Astrocyte (in vitro differentiated cells and primary cell): ENCODE measurements around the gene ENOX1. TPM values are rescaled to one million over a fixed set of nuclear protein-coding genes. Genes with fewer than 3 reads are reported as not detected.
A peak's percentile ranks its signal among the peaks of the same experiment; 100 is the strongest.

Experiments
- DNase-seq: peaks from one replicate; pipeline ENCODE4 v3.0.0-alpha.2; 2010; ENCODE audit warnings: low read depth
- FAIRE-seq: peaks from 2 replicates; lab custom pipeline; 2011; peaks lifted over from hg19 to GRCh38; lab: Jason Lieb, UNC
- H2AFZ ChIP-seq: 2 replicates; pipeline ENCODE4 v1.6.0; 2012; ENCODE audit warnings: low read depth, low read length, inconsistent platforms
- H3K27ac ChIP-seq: 2 replicates; pipeline ENCODE4 v1.5.1; 2011; ENCODE audit warnings: low read depth, low read length, inconsistent platforms
- H3K27me3 ChIP-seq: 2 replicates; pipeline ENCODE4 v1.6.0; 2011; ENCODE audit warnings: low read length, inconsistent platforms; ENCODE audit not compliant: insufficient read depth
- H3K36me3 ChIP-seq: 2 replicates; pipeline ENCODE4 v1.5.1; 2011; ENCODE audit warnings: low read length, inconsistent platforms; ENCODE audit not compliant: insufficient read depth
- H3K4me1 ChIP-seq: 2 replicates; pipeline ENCODE4 v1.5.1; 2011; ENCODE audit warnings: low read length, inconsistent platforms; ENCODE audit not compliant: insufficient read depth
- H3K4me2 ChIP-seq: 2 replicates; pipeline ENCODE4 v1.6.0; 2012; ENCODE audit warnings: low read length, inconsistent platforms
- H3K4me3 ChIP-seq: 2 replicates; pipeline ENCODE4 v1.5.1; 2011; ENCODE audit warnings: low read depth, mild to moderate bottlenecking, low read length, inconsistent platforms; ENCODE audit not compliant: insufficient read depth
- H3K79me2 ChIP-seq: 2 replicates; pipeline ENCODE4 v1.6.0; 2012; ENCODE audit warnings: mild to moderate bottlenecking, low read length, inconsistent platforms; ENCODE audit not compliant: insufficient read depth
- H3K9ac ChIP-seq: 2 replicates; pipeline ENCODE4 v1.6.0; 2012; ENCODE audit warnings: mild to moderate bottlenecking, low read length, inconsistent platforms
- H3K9me3 ChIP-seq: 2 replicates; pipeline ENCODE4 v1.5.1; 2012; ENCODE audit warnings: low read depth, mild to moderate bottlenecking, low read length, inconsistent platforms; ENCODE audit not compliant: insufficient read depth
- H4K20me1 ChIP-seq: 2 replicates; pipeline ENCODE4 v1.6.0; 2012; ENCODE audit warnings: low read length, inconsistent platforms; ENCODE audit not compliant: insufficient read depth
- H3K27ac Mint-ChIP-seq: one replicate; pipeline ENCODE4 v1.8.0; 2021; ENCODE audit warnings: mild to moderate bottlenecking, mixed read lengths; ENCODE audit not compliant: unreplicated experiment
- H3K27me3 Mint-ChIP-seq: one replicate; pipeline ENCODE4 v1.8.0; 2021; ENCODE audit warnings: low read depth, mixed read lengths; ENCODE audit not compliant: unreplicated experiment
- H3K36me3 Mint-ChIP-seq: one replicate; pipeline ENCODE4 v1.8.0; 2021; ENCODE audit warnings: low read depth, mixed read lengths; ENCODE audit not compliant: unreplicated experiment
- H3K4me1 Mint-ChIP-seq: one replicate; pipeline ENCODE4 v1.8.0; 2021; ENCODE audit warnings: low read depth, mixed read lengths; ENCODE audit not compliant: unreplicated experiment
- H3K4me3 Mint-ChIP-seq: one replicate; pipeline ENCODE4 v1.8.0; 2021; ENCODE audit warnings: mild to moderate bottlenecking, moderate library complexity, mixed read lengths; ENCODE audit not compliant: unreplicated experiment
- H3K9me3 Mint-ChIP-seq: one replicate; pipeline ENCODE4 v1.8.0; 2021; ENCODE audit warnings: mild to moderate bottlenecking, mixed read lengths; ENCODE audit not compliant: unreplicated experiment
- CTCF ChIP-seq: IDR thresholded peaks from 2 replicates; pipeline ENCODE4 v1.5.1; 2011; ENCODE audit warnings: low read depth, mild to moderate bottlenecking, inconsistent platforms, low read length, moderate library complexity; ENCODE audit not compliant: insufficient read depth
- EZH2 ChIP-seq: IDR thresholded peaks from 2 replicates; pipeline ENCODE4 v1.6.1; 2012; ENCODE audit warnings: mild to moderate bottlenecking, low read length, inconsistent platforms; ENCODE audit not compliant: insufficient read depth
- total RNA-seq: library from RNA; stranded (reverse); gene quantifications from 2 replicates; pipeline ENCODE4 v1.2.1, GENCODE V29; 2021

The ENOX1 gene
- total RNA-seq, 1 donor from 2014 or later: 2.3 TPM

DNA sequence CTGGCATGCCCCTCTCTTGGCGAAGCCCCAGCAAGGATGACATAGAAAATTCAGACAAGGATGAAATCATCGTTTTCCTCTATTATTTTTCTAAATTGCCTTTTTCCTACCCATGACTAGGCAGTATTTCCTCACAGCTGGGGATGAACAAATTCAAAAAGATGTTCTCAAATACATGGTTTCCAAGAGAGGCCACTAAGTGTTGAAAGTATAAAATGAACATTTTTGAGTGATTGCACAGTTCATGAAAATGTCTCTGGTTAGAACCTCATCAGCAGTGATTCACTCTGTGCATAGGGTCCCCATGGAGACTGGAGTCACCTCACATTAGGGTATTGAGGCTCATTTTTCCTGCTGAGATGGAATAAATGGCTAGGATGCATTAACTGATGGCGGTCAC is 389.7 kb downstream of the ENOX1 start:
- H4K20me1 ChIP-seq: no peaks in the 10 kb centered on the region
- peaks cover 3% of the 10 kb centered on the region for H3K4me1 ChIP-seq
- H3K36me3 Mint-ChIP-seq: no peaks in the 10 kb centered on the region
- H3K4me3 Mint-ChIP-seq: no peak overlapping the region
- no peaks in the 10 kb centered on the region for H3K79me2 ChIP-seq
- peak; percentile 9 for DNase-seq
- H3K4me1 Mint-ChIP-seq: no peaks in the 10 kb centered on the region
- H3K27me3 Mint-ChIP-seq: peaks cover 2% of the 10 kb centered on the region
- peak overlapping the region; percentile 41 for H3K27ac ChIP-seq
- no peaks in the 10 kb centered on the region for H3K9me3 ChIP-seq
- FAIRE-seq: no peak
- H3K4me3 ChIP-seq: no peak overlapping the region
- no peak for TF ChIP-seq EZH2
- no peak overlapping the region for H3K27ac Mint-ChIP-seq
- no peaks in the 10 kb centered on the region for H3K27me3 ChIP-seq
- H3K9me3 Mint-ChIP-seq: no peaks in the 10 kb centered on the region
- no peak overlapping the region for H2AFZ ChIP-seq
- no peak overlapping the region for H3K9ac ChIP-seq
- H3K36me3 ChIP-seq: no peaks in the 10 kb centered on the region
- no peak overlapping the region for H3K4me2 ChIP-seq

DNA sequence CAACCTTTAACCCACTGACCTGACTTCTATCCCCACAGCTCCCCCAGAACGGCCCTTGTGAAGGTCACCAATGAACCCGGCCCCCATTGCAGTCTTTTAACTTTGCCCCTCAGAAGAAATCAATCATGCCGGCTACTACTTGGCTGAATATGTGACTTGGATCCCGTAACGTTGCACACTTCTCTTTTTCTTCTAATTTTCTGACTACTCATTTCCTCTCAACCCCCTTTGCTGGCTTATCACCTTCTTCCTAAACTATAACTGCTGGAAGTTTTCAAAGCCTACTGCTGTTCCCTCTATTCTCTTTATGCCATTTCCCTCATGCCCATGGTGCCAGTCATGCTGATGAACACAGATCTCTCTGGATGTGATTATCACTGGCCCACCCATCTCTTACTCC is 395.7 kb downstream of the ENOX1 start:
- TF ChIP-seq EZH2: no peak
- no peak for TF ChIP-seq CTCF
- Mint-ChIP-seq H3K36me3 (no peaks in the 10 kb centered on the region), H3K9me3 (no peaks in the 10 kb centered on the region), H3K27me3 (no peaks in the 10 kb centered on the region), H3K27ac (no peak overlapping the region), H3K4me1 (peaks cover 8% of the 10 kb centered on the region), H3K4me3 (no peak overlapping the region)
- no peak overlapping the region for H2AFZ ChIP-seq
- H3K4me2 ChIP-seq: no peak overlapping the region
- H4K20me1 ChIP-seq: no peaks in the 10 kb centered on the region
- H3K4me1 ChIP-seq: no peaks in the 10 kb centered on the region
- H3K27me3 ChIP-seq: no peaks in the 10 kb centered on the region
- H3K36me3 ChIP-seq: no peaks in the 10 kb centered on the region
- no peak overlapping the region for H3K27ac ChIP-seq
- no peaks in the 10 kb centered on the region for H3K79me2 ChIP-seq
- FAIRE-seq: no peak
- no peaks in the 10 kb centered on the region for H3K9me3 ChIP-seq
- DNase-seq: no peak
- H3K9ac ChIP-seq: no peak overlapping the region
- H3K4me3 ChIP-seq: no peak overlapping the region

DNA sequence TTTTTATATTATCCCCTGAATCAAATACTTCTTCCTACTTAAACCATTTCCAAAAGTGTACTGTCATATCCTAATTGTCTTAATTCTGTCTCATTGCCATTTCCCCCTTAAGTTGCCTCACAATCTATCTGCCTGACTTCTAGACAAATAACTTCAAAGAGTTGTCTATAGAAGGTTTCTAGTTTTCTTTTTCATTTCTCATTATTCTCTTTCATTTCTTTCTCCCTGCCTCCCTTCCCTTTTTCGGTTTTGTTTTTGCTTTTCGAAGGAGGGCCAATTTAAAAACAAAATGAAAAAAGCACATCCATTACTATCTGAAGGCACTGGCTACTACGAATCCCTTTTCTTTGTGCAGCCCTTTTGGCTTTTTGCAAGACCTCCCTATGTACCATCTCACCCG is 396.2 kb downstream of the ENOX1 start:
- no peaks in the 10 kb centered on the region for H3K4me1 ChIP-seq
- H3K9me3 ChIP-seq: no peaks in the 10 kb centered on the region
- H2AFZ ChIP-seq: no peak overlapping the region
- no peaks in the 10 kb centered on the region for H4K20me1 ChIP-seq
- Mint-ChIP-seq H3K4me1 (peaks cover 8% of the 10 kb centered on the region), H3K36me3 (no peaks in the 10 kb centered on the region), H3K4me3 (no peak overlapping the region), H3K27ac (no peak overlapping the region), H3K27me3 (no peaks in the 10 kb centered on the region), H3K9me3 (no peaks in the 10 kb centered on the region)
- no peaks in the 10 kb centered on the region for H3K36me3 ChIP-seq
- no peak overlapping the region for H3K4me2 ChIP-seq
- TF ChIP-seq EZH2 (no peak), CTCF (no peak)
- no peak overlapping the region for H3K9ac ChIP-seq
- no peaks in the 10 kb centered on the region for H3K79me2 ChIP-seq
- H3K27ac ChIP-seq: no peak overlapping the region
- DNase-seq (no peak), FAIRE-seq (no peak)
- H3K27me3 ChIP-seq: no peaks in the 10 kb centered on the region
- no peak overlapping the region for H3K4me3 ChIP-seq
